Measurements from ENCODE around the gene TWF1. TPM values are rescaled to one million over a fixed set of nuclear protein-coding genes. Genes with fewer than 3 reads are reported as not detected.
A peak's percentile ranks its signal among the peaks of the same experiment; 100 is the strongest.

TWF1 gene
- total RNA-seq, 1 experiment from 2014 or later, result 107 TPM

- no TSS peak for BruUV-seq (replicated peaks)
- Histone ChIP-seq H3K27ac (ENCODE audit: low read depth, low read length, poor library complexity, severe bottlenecking) (no peak overlapping the region), H3K36me3 (ENCODE audit: insufficient read depth, low read length, poor library complexity, severe bottlenecking) (no peaks in the 10 kb centered on the region), H3K4me3 (ENCODE audit: low read depth, low read length, poor library complexity, severe bottlenecking) (no peak overlapping the region), H3K27me3 (replicated peaks; ENCODE audit: insufficient read depth, low read depth, low read length, poor library complexity) (no peaks in the 10 kb centered on the region), H3K4me1 (ENCODE audit: insufficient read depth, low read length, poor library complexity, severe bottlenecking) (peaks cover 9% of the 10 kb centered on the region), H3K9me3 (ENCODE audit: low read depth, low read length, poor library complexity, severe bottlenecking) (no peaks in the 10 kb centered on the region)
- DNase-seq (ENCODE audit: low spot score), result no peak
- no peak for TF ChIP-seq EZH2 (IDR thresholded peaks at IDR 0.05; ENCODE audit: borderline replicate concordance, low read depth, low read length, poor library complexity, severe bottlenecking)
- TF ChIP-seq, protein P1, sequence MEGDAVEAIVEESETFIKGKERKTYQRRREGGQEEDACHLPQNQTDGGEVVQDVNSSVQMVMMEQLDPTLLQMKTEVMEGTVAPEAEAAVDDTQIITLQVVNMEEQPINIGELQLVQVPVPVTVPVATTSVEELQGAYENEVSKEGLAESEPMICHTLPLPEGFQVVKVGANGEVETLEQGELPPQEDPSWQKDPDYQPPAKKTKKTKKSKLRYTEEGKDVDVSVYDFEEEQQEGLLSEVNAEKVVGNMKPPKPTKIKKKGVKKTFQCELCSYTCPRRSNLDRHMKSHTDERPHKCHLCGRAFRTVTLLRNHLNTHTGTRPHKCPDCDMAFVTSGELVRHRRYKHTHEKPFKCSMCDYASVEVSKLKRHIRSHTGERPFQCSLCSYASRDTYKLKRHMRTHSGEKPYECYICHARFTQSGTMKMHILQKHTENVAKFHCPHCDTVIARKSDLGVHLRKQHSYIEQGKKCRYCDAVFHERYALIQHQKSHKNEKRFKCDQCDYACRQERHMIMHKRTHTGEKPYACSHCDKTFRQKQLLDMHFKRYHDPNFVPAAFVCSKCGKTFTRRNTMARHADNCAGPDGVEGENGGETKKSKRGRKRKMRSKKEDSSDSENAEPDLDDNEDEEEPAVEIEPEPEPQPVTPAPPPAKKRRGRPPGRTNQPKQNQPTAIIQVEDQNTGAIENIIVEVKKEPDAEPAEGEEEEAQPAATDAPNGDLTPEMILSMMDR (conservative IDR thresholded peaks at IDR 0.05; ENCODE audit: low read depth, low read length), result no peak
- intact Hi-C loops (cut with micrococcal nuclease; ENCODE audit: unreplicated experiment), result no loop called here
- ChIA-PET CTCF (no interaction called here), POLR2A (ENCODE audit: low non-redundant PET) (no interaction called here)
Observed at GRCh38 chr12:43761500-43761899, 44.6 kb downstream of the TWF1 start.

GRCh38 chr12:43760396-43760795 is 45.7 kb downstream of the TWF1 start:
- no peaks in the 10 kb centered on the region for H3K27me3 ChIP-seq (replicated peaks; ENCODE audit: insufficient read depth, low read depth, low read length, poor library complexity)
- H3K27ac ChIP-seq (ENCODE audit: low read depth, low read length, poor library complexity, severe bottlenecking), result no peak overlapping the region
- no peaks in the 10 kb centered on the region for H3K9me3 ChIP-seq (ENCODE audit: low read depth, low read length, poor library complexity, severe bottlenecking)
- ChIA-PET CTCF (no interaction called here), POLR2A (ENCODE audit: low non-redundant PET) (no interaction called here)
- TF ChIP-seq EZH2 (IDR thresholded peaks at IDR 0.05; ENCODE audit: borderline replicate concordance, low read depth, low read length, poor library complexity, severe bottlenecking), result no peak
- TF ChIP-seq, protein P1 (conservative IDR thresholded peaks at IDR 0.05; ENCODE audit: low read depth, low read length), result no peak
- H3K4me1 ChIP-seq (ENCODE audit: insufficient read depth, low read length, poor library complexity, severe bottlenecking), result peaks cover 9% of the 10 kb centered on the region
- no peaks in the 10 kb centered on the region for H3K36me3 ChIP-seq (ENCODE audit: insufficient read depth, low read length, poor library complexity, severe bottlenecking)
- no TSS peak for BruUV-seq (replicated peaks)
- peak overlapping the region; percentile 4 for H3K4me3 ChIP-seq (ENCODE audit: low read depth, low read length, poor library complexity, severe bottlenecking)
- no peak for DNase-seq (ENCODE audit: low spot score)
- intact Hi-C loops (cut with micrococcal nuclease; ENCODE audit: unreplicated experiment), result no loop called here

DNA sequence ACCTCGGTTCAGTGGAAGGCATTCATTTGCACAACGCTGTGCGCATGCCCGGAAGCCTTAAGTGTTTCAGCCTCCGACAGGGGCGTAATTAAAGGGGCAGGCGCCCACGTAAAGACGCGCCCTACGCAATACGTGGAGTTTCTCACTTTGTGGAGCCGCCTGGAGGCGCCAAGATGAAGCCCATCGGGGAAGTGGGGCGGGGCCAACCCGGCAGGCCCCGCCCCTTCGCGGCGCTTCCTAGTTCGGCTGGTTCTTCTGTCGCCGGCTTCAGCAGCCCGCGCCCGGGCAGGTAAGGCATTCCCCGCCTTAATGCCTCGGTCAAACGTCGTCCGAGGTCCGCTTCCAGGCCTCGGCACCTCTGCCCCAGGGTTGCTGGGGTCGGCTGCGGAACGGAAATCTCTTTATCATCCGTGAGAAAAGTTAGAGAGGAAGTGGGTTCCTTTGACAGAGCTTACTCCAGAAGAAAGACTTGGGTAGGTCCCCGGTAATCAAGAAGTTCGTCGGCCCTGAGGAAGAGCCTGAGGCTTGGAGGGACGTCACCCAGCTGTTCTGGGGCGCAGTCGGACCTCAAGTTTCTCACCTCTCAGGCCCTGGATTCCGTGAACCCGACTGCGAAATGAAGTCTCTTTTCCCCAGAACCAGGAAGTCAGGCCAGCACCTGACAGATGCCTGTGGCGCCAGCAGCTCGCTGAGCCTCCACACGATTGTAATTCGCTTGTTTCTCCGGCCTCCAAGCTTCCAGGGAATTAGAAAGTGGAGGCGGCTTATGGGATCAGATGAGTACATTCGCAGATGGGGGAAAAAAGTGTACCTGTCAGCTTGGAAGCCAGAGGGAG is 47.2 kb downstream of the TWF1 start, which contains the start of the genes IRAK4 and PUS7L:
Gene IRAK4 (plus strand): TSS at position 224 of the 836 bp plus-strand sequence. CDS start 9,161 bp downstream, outside the sequence.
Gene PUS7L (minus strand): TSS at position 63 of the 836 bp plus-strand sequence. CDS start 3,545 bp downstream, outside the sequence.
- POLR2A ChIA-PET (ENCODE audit: low non-redundant PET), result no interaction called here

More for the DNA sequence above, 47.2 kb downstream of the TWF1 start, which contains the start of the genes IRAK4 and PUS7L:
- intact Hi-C loops (cut with micrococcal nuclease; ENCODE audit: unreplicated experiment), result no loop called here
- H3K27ac ChIP-seq (ENCODE audit: low read depth, low read length, poor library complexity, severe bottlenecking), result peak within 1 kb of the TSS; percentile 71
- H3K4me3 ChIP-seq (ENCODE audit: low read depth, low read length, poor library complexity, severe bottlenecking), result peak within 1 kb of the TSS; percentile 74
- DNase-seq (ENCODE audit: low spot score), result peak; percentile 99
- peaks cover 9% of the 10 kb centered on the region for H3K4me1 ChIP-seq (ENCODE audit: insufficient read depth, low read length, poor library complexity, severe bottlenecking)
- H3K36me3 ChIP-seq (ENCODE audit: insufficient read depth, low read length, poor library complexity, severe bottlenecking), result peaks cover 13% of the 10 kb centered on the region
- CTCF ChIA-PET, result interaction anchor here (0.5 to 0.7 kb wide), 2 partner anchors 327 to 1209 kb away, joined by 3 read pairs; no protein-coding TSS in a partner anchor
- TSS peak; percentile 33 for BruUV-seq (replicated peaks)
- H3K9me3 ChIP-seq (ENCODE audit: low read depth, low read length, poor library complexity, severe bottlenecking), result no peaks in the 10 kb centered on the region
- no peaks in the 10 kb centered on the region for H3K27me3 ChIP-seq (replicated peaks; ENCODE audit: insufficient read depth, low read depth, low read length, poor library complexity)
- TF ChIP-seq EZH2 (IDR thresholded peaks at IDR 0.05; ENCODE audit: borderline replicate concordance, low read depth, low read length, poor library complexity, severe bottlenecking), result no peak
- TF ChIP-seq, protein P1 (conservative IDR thresholded peaks at IDR 0.05; ENCODE audit: low read depth, low read length), result peak; percentile 58
